Measurements from ENCODE around the gene GLMP.

GRCh38 chr1:156293098-156293434, 2.4 kb downstream of the GLMP start:
- TF ChIP-seq POLR2A (IDR thresholded peaks at IDR 0.05; ENCODE audit: low read depth, low read length): no peak
- no peak for TF ChIP-seq POLR2AphosphoS5 (IDR thresholded peaks at IDR 0.05; ENCODE audit: low read depth, low read length)
- no peak for TF ChIP-seq TAF1 (IDR thresholded peaks at IDR 0.05; ENCODE audit: low read depth, low read length)
